ENCODE results near the gene ARIH1.
"Not testable (repeated sequence)": the region's sequence is repeated elsewhere in the genome, so short reads cannot be mapped to it uniquely, and the experiment has no call there.

Gene ARIH1

GRCh38 chr15:72474912-72475628 lies 940 bp downstream of the ARIH1 start:
- DNase-seq (ENCODE audit: low spot score in 2 of 2) (peak; percentile 53 to 89), ATAC-seq (peak; percentile 68)
- Mint-ChIP-seq H3K9me3 (no peaks in the 10 kb centered on the region), H3K4me3 (peak overlapping the region; percentile 90), H3K27ac (peak overlapping the region; percentile 100), H3K4me1 (peaks cover 29% of the 10 kb centered on the region), H3K36me3 (peaks cover 64% of the 10 kb centered on the region)

- Mint-ChIP-seq H3K27ac (peak overlapping the region; percentile 100), H3K4me3 (peak overlapping the region; percentile 90), H3K4me1 (peaks cover 33% of the 10 kb centered on the region), H3K9me3 (no peaks in the 10 kb centered on the region), H3K36me3 (peaks cover 71% of the 10 kb centered on the region)
- DNase-seq (ENCODE audit: low spot score in 2 of 2) (no peak), ATAC-seq (no peak)
Observed at GRCh38 chr15:72475674-72476073, 1.5 kb downstream of the ARIH1 start.

DNA sequence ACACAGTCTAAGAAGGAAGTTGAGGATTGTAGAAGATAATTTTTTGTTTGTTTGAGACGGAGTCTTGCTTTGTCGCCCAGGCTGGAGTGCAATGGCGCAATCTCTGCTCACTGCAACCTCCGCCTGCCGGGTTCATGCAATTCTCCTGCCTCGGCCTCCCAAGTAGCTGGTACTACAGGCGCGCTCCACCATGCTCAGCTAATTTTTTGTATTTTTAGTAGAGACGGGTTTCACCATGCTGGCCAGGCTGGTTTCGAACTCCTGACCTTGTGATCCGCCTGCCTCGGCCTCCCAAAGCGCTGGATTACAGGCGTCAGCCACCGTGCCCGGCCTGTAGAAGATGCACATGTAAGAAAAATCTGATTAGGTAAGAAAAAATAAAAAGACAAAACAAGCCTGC lies 2.2 kb downstream of the ARIH1 start:
- H3K4me3 Mint-ChIP-seq: peak overlapping the region; percentile 90
- ATAC-seq; H3K9me3 Mint-ChIP-seq; DNase-seq (ENCODE audit: low spot score in 2 of 2): not testable (repeated sequence)
- H3K36me3 Mint-ChIP-seq: peaks cover 74% of the 10 kb centered on the region
- H3K27ac Mint-ChIP-seq: peak overlapping the region; percentile 45
- H3K4me1 Mint-ChIP-seq: peaks cover 40% of the 10 kb centered on the region

- peak overlapping the region; percentile 50 for H3K27ac Mint-ChIP-seq
- DNase-seq (ENCODE audit: low spot score in 2 of 2) (no peak), ATAC-seq (no peak)
- H3K36me3 Mint-ChIP-seq: peaks cover 75% of the 10 kb centered on the region
- peaks cover 45% of the 10 kb centered on the region for H3K4me1 Mint-ChIP-seq
- H3K4me3 Mint-ChIP-seq: peak overlapping the region; percentile 2
- no peaks in the 10 kb centered on the region for H3K9me3 Mint-ChIP-seq
Observed at GRCh38 chr15:72481015-72481659, 7.0 kb downstream of the ARIH1 start.

- DNase-seq (ENCODE audit: low spot score in 2 of 2) (no peak), ATAC-seq (no peak)
- H3K9me3 Mint-ChIP-seq: no peaks in the 10 kb centered on the region
- peak overlapping the region; percentile 7 for H3K27ac Mint-ChIP-seq
- H3K36me3 Mint-ChIP-seq: peaks cover 63% of the 10 kb centered on the region
- peaks cover 49% of the 10 kb centered on the region for H3K4me1 Mint-ChIP-seq
- H3K4me3 Mint-ChIP-seq: no peak overlapping the region
Observed at GRCh38 chr15:72482275-72482674, 8.1 kb downstream of the ARIH1 start.

DNA sequence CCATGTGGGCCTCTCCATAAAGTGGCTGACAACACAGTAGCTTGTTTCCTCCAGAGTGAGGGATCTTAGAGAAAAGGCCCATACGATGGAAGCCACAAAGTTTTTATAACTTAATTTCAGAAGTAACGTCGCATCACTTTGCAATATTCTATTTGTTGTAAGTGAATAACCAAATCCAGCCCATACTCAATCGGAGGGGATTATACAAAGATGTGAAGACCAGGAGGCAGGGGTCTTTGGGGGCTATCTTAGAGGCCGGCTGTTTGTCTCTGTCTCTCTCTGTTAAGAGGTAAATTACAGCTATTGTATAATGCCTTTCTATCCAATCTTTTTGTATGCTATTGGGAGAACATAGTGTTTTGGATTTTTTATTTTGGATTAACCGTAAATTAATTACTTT lies 9.1 kb downstream of the ARIH1 start:
- no peaks in the 10 kb centered on the region for H3K9me3 Mint-ChIP-seq
- peaks cover 60% of the 10 kb centered on the region for H3K36me3 Mint-ChIP-seq
- H3K4me1 Mint-ChIP-seq: peaks cover 54% of the 10 kb centered on the region
- ATAC-seq (no peak), DNase-seq (ENCODE audit: low spot score in 2 of 2) (no peak)
- H3K27ac Mint-ChIP-seq: no peak overlapping the region
- H3K4me3 Mint-ChIP-seq: no peak overlapping the region

DNA sequence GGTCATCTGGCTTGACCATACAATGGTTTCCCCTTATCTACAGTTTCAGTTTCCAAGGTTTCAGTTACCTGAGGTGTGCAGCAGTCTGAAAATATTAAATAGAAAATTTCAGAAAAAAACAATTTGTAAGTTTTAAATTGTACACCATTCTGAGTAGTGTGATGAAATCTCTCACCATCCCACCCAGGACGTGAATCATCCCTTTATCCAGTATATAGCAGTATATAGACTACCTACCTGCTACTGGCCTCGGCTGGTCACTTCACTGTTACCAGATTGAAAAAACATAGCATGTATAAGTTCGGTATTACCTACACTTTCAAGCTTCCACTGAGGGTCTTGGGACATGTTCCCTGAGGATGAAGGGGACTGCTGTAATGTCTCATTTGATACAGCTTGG lies 12.0 kb downstream of the ARIH1 start:
- no peaks in the 10 kb centered on the region for H3K9me3 Mint-ChIP-seq
- peak; percentile 52 for ATAC-seq
- peaks cover 54% of the 10 kb centered on the region for H3K4me1 Mint-ChIP-seq
- H3K27ac Mint-ChIP-seq: no peak overlapping the region
- DNase-seq (ENCODE audit: low spot score in 2 of 2): no peak
- no peak overlapping the region for H3K4me3 Mint-ChIP-seq
- peaks cover 54% of the 10 kb centered on the region for H3K36me3 Mint-ChIP-seq

GRCh38 chr15:72487070-72487797 lies 13.1 kb downstream of the ARIH1 start:
- no peak overlapping the region for H3K4me3 Mint-ChIP-seq
- no peak for DNase-seq (ENCODE audit: low spot score in 2 of 2)

GRCh38 chr15:72488558-72488957 lies 14.4 kb downstream of the ARIH1 start:
- no peak for ATAC-seq
- DNase-seq (ENCODE audit: low spot score in 2 of 2): no peak
- Mint-ChIP-seq H3K27ac (peak overlapping the region; percentile 0), H3K9me3 (no peaks in the 10 kb centered on the region), H3K36me3 (peaks cover 45% of the 10 kb centered on the region), H3K4me3 (no peak overlapping the region), H3K4me1 (peaks cover 48% of the 10 kb centered on the region)

More at GRCh38 chr15:72487070-72487797, 13.1 kb downstream of the ARIH1 start:
- Mint-ChIP-seq H3K27ac (peak overlapping the region; percentile 0), H3K36me3 (peaks cover 54% of the 10 kb centered on the region), H3K4me1 (peaks cover 54% of the 10 kb centered on the region), H3K9me3 (no peaks in the 10 kb centered on the region)
- ATAC-seq: no peak

DNA sequence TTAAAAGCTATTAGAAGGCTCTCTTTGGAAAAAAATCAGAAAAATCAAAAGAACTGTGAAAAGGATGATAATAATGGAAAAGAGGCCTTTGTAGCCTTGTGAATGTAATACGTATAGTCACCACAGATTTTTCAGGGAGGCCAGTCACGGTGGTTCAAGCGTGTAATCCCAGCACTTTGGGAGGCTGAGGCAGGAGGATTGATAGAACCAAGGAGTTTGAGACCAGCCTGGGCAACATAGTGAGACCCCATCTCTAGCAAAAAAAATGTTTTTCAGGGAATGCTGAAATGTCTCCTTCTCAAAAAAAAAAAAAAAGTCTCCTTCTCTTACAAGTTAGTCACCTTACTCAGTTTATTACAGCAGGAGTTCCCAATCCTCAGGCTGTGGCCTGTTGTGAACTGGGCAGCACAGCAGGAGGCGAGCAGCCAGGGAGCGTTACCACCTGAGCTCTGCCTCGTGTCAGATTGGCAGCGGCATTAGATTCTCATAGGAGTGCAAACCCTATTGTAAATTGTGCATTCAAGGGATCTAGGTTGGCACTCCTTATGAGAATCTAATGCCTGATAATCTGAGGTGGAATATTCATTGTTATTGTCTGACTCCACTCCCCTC lies 15.9 kb downstream of the ARIH1 start:
- DNase-seq (ENCODE audit: low spot score in 2 of 2): no peak
- no peak for ATAC-seq
- Mint-ChIP-seq H3K4me3 (no peak overlapping the region), H3K9me3 (no peaks in the 10 kb centered on the region), H3K4me1 (peaks cover 61% of the 10 kb centered on the region), H3K36me3 (peaks cover 31% of the 10 kb centered on the region), H3K27ac (no peak overlapping the region)

DNA sequence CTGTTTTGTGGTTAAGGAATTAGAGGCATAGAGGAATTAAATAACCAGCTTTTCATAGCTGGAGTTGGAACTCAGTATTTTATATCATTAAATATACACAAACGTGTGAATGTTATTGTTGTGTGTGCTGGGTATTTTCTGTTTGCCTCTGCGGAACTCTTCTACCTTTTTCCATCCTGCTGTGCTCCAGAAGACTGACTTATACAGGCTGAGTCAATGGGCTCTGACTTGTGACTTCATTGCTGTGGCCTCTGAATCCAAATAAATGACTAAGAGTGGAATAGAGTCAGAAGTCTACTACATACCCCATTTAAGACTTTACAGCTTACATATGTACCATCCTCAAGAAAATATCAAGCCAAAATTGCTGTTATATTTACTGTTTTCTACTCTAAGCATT lies 17.6 kb downstream of the ARIH1 start:
- ATAC-seq (peak; percentile 98), DNase-seq (ENCODE audit: low spot score in 2 of 2) (no peak)
- no peaks in the 10 kb centered on the region for H3K9me3 Mint-ChIP-seq
- H3K4me3 Mint-ChIP-seq: no peak overlapping the region
- H3K4me1 Mint-ChIP-seq: peaks cover 66% of the 10 kb centered on the region
- no peak overlapping the region for H3K27ac Mint-ChIP-seq
- H3K36me3 Mint-ChIP-seq: peaks cover 28% of the 10 kb centered on the region

GRCh38 chr15:72492733-72493132 lies 18.6 kb downstream of the ARIH1 start:
- ATAC-seq: no peak
- H3K27ac Mint-ChIP-seq: no peak overlapping the region
- peaks cover 67% of the 10 kb centered on the region for H3K4me1 Mint-ChIP-seq

DNA sequence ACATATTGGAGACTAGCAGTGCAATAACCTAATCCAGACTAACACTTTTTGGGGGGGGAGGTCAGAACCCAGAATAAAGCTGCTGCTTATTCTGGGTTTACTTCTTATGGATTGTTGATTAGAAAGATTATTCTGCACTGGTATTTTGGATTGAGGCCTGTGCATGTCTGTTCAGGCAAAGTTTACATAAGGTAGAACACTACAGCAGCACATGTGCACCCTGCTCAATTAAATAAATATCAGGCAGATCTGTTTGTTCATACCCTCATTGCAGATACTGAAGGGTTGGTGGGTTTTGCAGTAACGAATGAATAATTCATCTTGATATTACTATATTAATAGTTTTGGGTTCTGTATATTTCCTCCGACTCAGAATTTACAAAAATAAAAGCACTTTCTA lies 19.1 kb downstream of the ARIH1 start:
- no peak for DNase-seq (ENCODE audit: low spot score in 2 of 2)
- H3K27ac Mint-ChIP-seq: no peak overlapping the region
- peaks cover 62% of the 10 kb centered on the region for H3K4me1 Mint-ChIP-seq
- no peak overlapping the region for H3K4me3 Mint-ChIP-seq
- peaks cover 25% of the 10 kb centered on the region for H3K36me3 Mint-ChIP-seq
- ATAC-seq: no peak
- no peaks in the 10 kb centered on the region for H3K9me3 Mint-ChIP-seq

More at GRCh38 chr15:72492733-72493132, 18.6 kb downstream of the ARIH1 start:
- no peak for DNase-seq (ENCODE audit: low spot score in 2 of 2)
- H3K36me3 Mint-ChIP-seq: peaks cover 30% of the 10 kb centered on the region
- no peaks in the 10 kb centered on the region for H3K9me3 Mint-ChIP-seq
- H3K4me3 Mint-ChIP-seq: no peak overlapping the region

DNA sequence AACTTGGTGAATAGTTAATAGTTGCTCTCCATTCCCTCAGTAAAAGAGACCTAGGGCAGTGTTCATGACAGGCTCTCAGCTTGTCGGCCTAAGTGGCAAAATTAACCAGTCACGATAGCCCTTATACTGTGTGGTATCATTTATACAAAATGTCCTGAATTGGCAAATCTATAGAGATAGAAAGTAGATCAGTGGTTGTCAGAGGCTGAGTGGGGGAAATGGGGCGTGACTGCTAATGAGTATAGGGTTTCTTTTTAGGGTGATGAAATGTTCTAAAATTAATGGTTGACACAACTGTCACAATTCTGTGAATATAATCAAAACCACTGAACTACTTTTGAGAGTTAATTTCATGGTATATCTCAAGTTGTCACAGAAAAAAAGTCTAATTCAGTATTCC lies 20.9 kb downstream of the ARIH1 start:
- no peak for DNase-seq (ENCODE audit: low spot score in 2 of 2)
- H3K36me3 Mint-ChIP-seq: peaks cover 24% of the 10 kb centered on the region
- H3K4me3 Mint-ChIP-seq: no peak overlapping the region
- no peaks in the 10 kb centered on the region for H3K9me3 Mint-ChIP-seq
- ATAC-seq: peak; percentile 36
- H3K27ac Mint-ChIP-seq: no peak overlapping the region
- H3K4me1 Mint-ChIP-seq: peaks cover 52% of the 10 kb centered on the region

DNA sequence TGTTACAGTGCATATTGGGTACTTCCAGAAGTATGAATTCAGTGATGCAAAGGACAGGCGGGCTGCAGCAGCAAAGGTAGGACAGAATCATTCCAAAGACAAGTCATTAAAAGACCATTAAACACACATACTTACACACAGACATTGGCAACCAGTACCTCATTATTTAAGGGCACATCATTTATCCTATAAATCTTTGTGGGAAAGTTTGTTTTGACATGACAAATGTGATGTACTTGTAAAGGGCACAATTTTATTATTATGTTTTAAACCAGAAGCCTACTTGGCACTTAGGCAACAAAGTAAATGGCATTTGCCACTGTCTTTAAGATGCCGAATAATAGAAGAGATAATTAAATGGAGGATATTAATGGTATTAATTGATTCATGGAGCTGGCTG lies 22.7 kb downstream of the ARIH1 start:
- H3K4me3 Mint-ChIP-seq: no peak overlapping the region
- peaks cover 34% of the 10 kb centered on the region for H3K36me3 Mint-ChIP-seq
- no peak for ATAC-seq
- peaks cover 38% of the 10 kb centered on the region for H3K4me1 Mint-ChIP-seq
- peak overlapping the region; percentile 67 for H3K27ac Mint-ChIP-seq
- DNase-seq (ENCODE audit: low spot score in 2 of 2): no peak
- H3K9me3 Mint-ChIP-seq: no peaks in the 10 kb centered on the region
